GM23248 (cell line): ENCODE measurements around the gene AGO1. TPM values are rescaled to one million over a fixed set of nuclear protein-coding genes. Genes with fewer than 3 reads are reported as not detected.

Source experiments
- DNase-seq: peaks from one replicate; pipeline ENCODE4 v3.0.0-alpha.2; 2015
- H2AFZ ChIP-seq: fragments of 200-600 bp; sonication (generic); 2 replicates; pipeline ENCODE4 v1.6.1; 2016; ENCODE audit warnings: antibody characterized with exemption
- H3F3A ChIP-seq: fragments of 200-600 bp; sonication (generic); 2 replicates; pipeline ENCODE4 v1.6.1; 2016; ENCODE audit warnings: mild to moderate bottlenecking, antibody characterized with exemption, mixed run types; ENCODE audit not compliant: insufficient read depth
- H3K27ac ChIP-seq: fragments of 200-600 bp; sonication (generic); 2 replicates; pipeline ENCODE4 v1.5.1; 2016; ENCODE audit warnings: mild to moderate bottlenecking
- H3K27me3 ChIP-seq: fragments of 200-600 bp; sonication (generic); replicated peaks from 2 replicates; pipeline ENCODE4 v1.6.1; 2016; ENCODE audit warnings: mild to moderate bottlenecking; ENCODE audit not compliant: insufficient read depth
- H3K36me3 ChIP-seq: fragments of 200-600 bp; sonication (generic); 2 replicates; pipeline ENCODE4 v1.6.1; 2016; ENCODE audit warnings: low read depth, mild to moderate bottlenecking
- H3K4me1 ChIP-seq: fragments of 200-600 bp; sonication (generic); 2 replicates; pipeline ENCODE4 v1.6.1; 2016; ENCODE audit warnings: mild to moderate bottlenecking; ENCODE audit not compliant: insufficient read depth
- H3K4me2 ChIP-seq: fragments of 200-600 bp; sonication (generic); one replicate; pipeline ENCODE4 v1.6.1; 2016; ENCODE audit warnings: mild to moderate bottlenecking; ENCODE audit not compliant: unreplicated experiment
- H3K4me3 ChIP-seq: fragments of 200-600 bp; sonication (generic); 2 replicates; pipeline ENCODE4 v1.5.1; 2016; ENCODE audit warnings: mild to moderate bottlenecking
- H3K79me2 ChIP-seq: fragments of 200-600 bp; sonication (generic); 2 replicates; pipeline ENCODE4 v1.6.1; 2016; ENCODE audit warnings: mild to moderate bottlenecking; ENCODE audit not compliant: insufficient read depth
- H3K9ac ChIP-seq: fragments of 200-600 bp; sonication (generic); 2 replicates; pipeline ENCODE4 v1.6.1; 2016; ENCODE audit warnings: mild to moderate bottlenecking
- H3K9me2 ChIP-seq: fragments of 200-600 bp; sonication (generic); 2 replicates; pipeline ENCODE4 v1.6.1; 2016; ENCODE audit warnings: mixed run types, mild to moderate bottlenecking, moderate library complexity; ENCODE audit not compliant: insufficient read depth
- H3K9me3 ChIP-seq: fragments of 200-600 bp; sonication (generic); one replicate; pipeline ENCODE4 v1.6.1; 2017; ENCODE audit warnings: low read depth
- H4K20me1 ChIP-seq: fragments of 200-600 bp; sonication (generic); 2 replicates; pipeline ENCODE4 v1.6.0; 2016; ENCODE audit not compliant: insufficient read depth
- EZH2 ChIP-seq: fragments of 200-600 bp; sonication (generic); IDR thresholded peaks from 2 replicates; pipeline ENCODE4 v1.6.1; 2018; ENCODE audit warnings: antibody characterized with exemption, mild to moderate bottlenecking; ENCODE audit not compliant: insufficient read depth, poor library complexity, severe bottlenecking
- EZH2phosphoT487 ChIP-seq: fragments of 200-600 bp; sonication (generic); IDR thresholded peaks from 2 replicates; pipeline ENCODE4 v1.6.1; 2018; ENCODE audit warnings: antibody characterized with exemption, moderate library complexity, mild to moderate bottlenecking, low read depth; ENCODE audit not compliant: insufficient read depth
- WGBS, 2 experiments: methylation state at CpG; one replicate each; pipeline ENCODE4 v1.1.6; 2015 to 2017; ENCODE audit warnings: low lambda C conversion rate in 2 of 2, low coverage in 1 of 2; ENCODE audit errors: missing lambda C conversion rate in 2 of 2; 5-methylcytosine and 5-hydroxymethylcytosine counted together
- in situ Hi-C: fragments of 300-500 bp; cut with MboI; formaldehyde crosslinking; loops from 2 replicates; pipeline ENCODE4 v1.15.0; 2020
- polyA plus RNA-seq: library from polyadenylated mRNA; unstranded; fragments of >200 nt; fragmentation: Nextera tagmentation; extraction: Ambion mirVana; gene quantifications from 2 replicates; pipeline ENCODE4 v1.2.1, GENCODE V29; 2016
- total RNA-seq: library from RNA; depleted of rRNA; stranded (reverse); fragments of >200 nt; shearing (Covaris generic); gene quantifications from 2 replicates; pipeline ENCODE4 v1.2.3, GENCODE V29; 2014

Gene AGO1
- total and polyA plus RNA-seq, 2 experiments from 2014 or later, result 6.1 to 11.0 TPM

- no peak overlapping the region for H3K9ac ChIP-seq
- no peak overlapping the region for H3K27ac ChIP-seq
- no peaks in the 10 kb centered on the region for H3K27me3 ChIP-seq
- no peaks in the 10 kb centered on the region for H3K9me2 ChIP-seq
- H3K4me3 ChIP-seq, result no peak overlapping the region
- H3K79me2 ChIP-seq, result no peaks in the 10 kb centered on the region
- H3K36me3 ChIP-seq, result peaks cover 27% of the 10 kb centered on the region
- no peak overlapping the region for H2AFZ ChIP-seq
- in situ Hi-C loops, result no loop called here
- H3F3A ChIP-seq, result no peaks in the 10 kb centered on the region
- 95% methylated on average over 1 of the region's 1 CpG for WGBS, 2 experiments
- H4K20me1 ChIP-seq, result no peaks in the 10 kb centered on the region
- no peak overlapping the region for H3K4me2 ChIP-seq
- H3K4me1 ChIP-seq, result 0 out of 2 replicates have a peak, but pooled peaks cover 3% of the 10 kb centered on the region
- DNase-seq, result no peak
- H3K9me3 ChIP-seq, result no peaks in the 10 kb centered on the region
- no peak for TF ChIP-seq EZH2
- TF ChIP-seq EZH2phosphoT487, result no peak
Measured at GRCh38 chr1:35836734-35837133, 46.3 kb upstream of the AGO1 start.

DNA sequence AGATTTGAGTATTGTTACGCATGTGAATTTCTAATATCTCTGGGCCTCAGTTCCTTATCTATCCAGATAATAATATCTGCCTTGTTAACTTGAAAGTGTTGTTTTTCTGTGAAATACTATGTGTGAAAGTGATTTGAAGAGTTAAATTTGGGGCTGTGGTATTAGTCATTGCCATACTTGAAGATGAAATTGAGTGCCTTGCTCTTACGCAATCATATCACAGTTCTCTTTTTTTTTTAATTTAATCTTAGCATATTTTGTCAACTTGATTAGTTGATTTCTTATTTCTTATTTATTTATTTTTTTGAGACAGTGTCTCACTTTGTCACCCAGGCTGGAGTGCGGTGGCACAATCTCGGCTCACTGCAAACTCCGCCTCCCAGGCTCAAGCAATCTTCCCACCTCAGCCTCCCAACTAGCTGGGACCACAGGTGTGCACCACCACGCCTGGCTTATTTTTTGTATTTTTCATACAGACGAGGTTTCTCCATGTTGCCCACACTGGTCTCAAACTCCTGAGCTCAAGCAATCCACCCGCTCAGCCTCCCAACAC lies 44.2 kb upstream of the AGO1 start:
- no peaks in the 10 kb centered on the region for H3F3A ChIP-seq
- no peak overlapping the region for H3K4me2 ChIP-seq
- H4K20me1 ChIP-seq, result no peaks in the 10 kb centered on the region
- no peaks in the 10 kb centered on the region for H3K9me2 ChIP-seq
- TF ChIP-seq EZH2 (no peak), EZH2phosphoT487 (no peak)
- in situ Hi-C loops, result no loop called here
- no peaks in the 10 kb centered on the region for H3K79me2 ChIP-seq
- no peaks in the 10 kb centered on the region for H3K4me1 ChIP-seq
- no peak overlapping the region for H2AFZ ChIP-seq
- H3K27me3 ChIP-seq, result no peaks in the 10 kb centered on the region
- WGBS, 2 experiments, result 97 to 98% methylated on average over 8 of the region's 8 CpGs
- no peak overlapping the region for H3K27ac ChIP-seq
- H3K36me3 ChIP-seq, result peaks cover 25% of the 10 kb centered on the region
- peak; percentile 21 for DNase-seq
- H3K4me3 ChIP-seq, result no peak overlapping the region
- H3K9me3 ChIP-seq, result no peaks in the 10 kb centered on the region
- no peak overlapping the region for H3K9ac ChIP-seq

DNA sequence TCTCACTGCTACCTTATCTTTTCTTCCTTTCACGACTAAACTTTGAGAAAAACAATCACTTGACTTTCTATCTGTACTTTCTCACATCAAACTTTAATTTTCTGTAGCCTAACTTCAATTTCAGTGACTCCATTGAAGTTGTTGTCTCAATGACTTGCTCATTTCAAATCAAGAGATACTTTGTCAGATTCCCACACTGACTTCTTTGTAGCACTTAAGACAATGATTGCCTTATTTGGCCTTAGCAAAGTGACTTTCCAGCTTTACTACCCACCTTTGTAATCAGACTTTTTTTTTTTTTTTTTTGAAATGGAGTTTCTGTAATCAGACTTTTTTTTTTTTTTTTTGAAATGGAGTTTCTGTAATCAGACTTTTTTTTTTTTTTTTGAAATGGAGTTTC lies 38.2 kb upstream of the AGO1 start:
- in situ Hi-C loops, result no loop called here
- Histone ChIP-seq H3K4me2 (no peak overlapping the region), H3K79me2 (no peaks in the 10 kb centered on the region), H4K20me1 (no peaks in the 10 kb centered on the region), H2AFZ (no peak overlapping the region), H3K9me2 (no peaks in the 10 kb centered on the region), H3K9ac (no peak overlapping the region), H3K4me3 (no peak overlapping the region), H3K27ac (no peak overlapping the region), H3K27me3 (no peaks in the 10 kb centered on the region), H3K36me3 (peaks cover 20% of the 10 kb centered on the region; the same call in 1 of the 2 replicates), H3F3A (no peaks in the 10 kb centered on the region), H3K4me1 (no peaks in the 10 kb centered on the region), H3K9me3 (no peaks in the 10 kb centered on the region)
- 100% methylated on average over 1 of the region's 1 CpG for WGBS, 2 experiments
- no peak for DNase-seq
- no peak for TF ChIP-seq EZH2
- TF ChIP-seq EZH2phosphoT487, result no peak

GRCh38 chr1:35845766-35846165 lies 37.2 kb upstream of the AGO1 start:
- DNase-seq, result no peak

More at GRCh38 chr1:35845766-35846165, 37.2 kb upstream of the AGO1 start:
- H3K4me1 ChIP-seq, result no peaks in the 10 kb centered on the region
- in situ Hi-C loops, result no loop called here
- WGBS, 2 experiments, result 94 to 95% methylated on average over 1 of the region's 1 CpG
- no peak overlapping the region for H3K27ac ChIP-seq
- TF ChIP-seq EZH2phosphoT487 (no peak), EZH2 (no peak)
- no peaks in the 10 kb centered on the region for H3K27me3 ChIP-seq
- no peak overlapping the region for H2AFZ ChIP-seq
- peaks cover 27% of the 10 kb centered on the region for H3K36me3 ChIP-seq
- H3K79me2 ChIP-seq, result no peaks in the 10 kb centered on the region
- no peaks in the 10 kb centered on the region for H3F3A ChIP-seq
- H3K9me2 ChIP-seq, result no peaks in the 10 kb centered on the region
- no peaks in the 10 kb centered on the region for H4K20me1 ChIP-seq
- H3K9ac ChIP-seq, result no peak overlapping the region
- no peak overlapping the region for H3K4me2 ChIP-seq
- no peak overlapping the region for H3K4me3 ChIP-seq
- H3K9me3 ChIP-seq, result no peaks in the 10 kb centered on the region
